ENCODE measurements around the gene FERMT2.

DNA sequence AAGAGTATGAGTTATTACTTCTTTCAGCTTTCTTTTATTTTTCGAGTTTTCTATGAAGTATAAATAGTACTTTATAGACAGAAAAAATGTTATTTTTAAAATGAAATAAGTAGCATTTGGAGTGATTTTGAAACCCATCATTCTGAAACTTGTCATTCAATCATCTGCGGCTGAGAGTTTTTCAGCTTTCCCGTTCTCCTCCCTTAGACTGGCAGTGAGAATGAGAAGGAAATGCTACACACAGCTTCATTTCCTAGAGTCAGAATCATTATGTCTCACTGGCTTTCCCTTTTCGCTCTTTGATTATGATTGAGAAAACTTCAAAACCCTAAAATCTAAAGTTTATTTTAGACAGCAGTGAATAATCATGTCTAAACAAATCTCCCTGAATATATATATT is 125.8 kb downstream of the FERMT2 start:
- TF ChIP-seq, protein P1, sequence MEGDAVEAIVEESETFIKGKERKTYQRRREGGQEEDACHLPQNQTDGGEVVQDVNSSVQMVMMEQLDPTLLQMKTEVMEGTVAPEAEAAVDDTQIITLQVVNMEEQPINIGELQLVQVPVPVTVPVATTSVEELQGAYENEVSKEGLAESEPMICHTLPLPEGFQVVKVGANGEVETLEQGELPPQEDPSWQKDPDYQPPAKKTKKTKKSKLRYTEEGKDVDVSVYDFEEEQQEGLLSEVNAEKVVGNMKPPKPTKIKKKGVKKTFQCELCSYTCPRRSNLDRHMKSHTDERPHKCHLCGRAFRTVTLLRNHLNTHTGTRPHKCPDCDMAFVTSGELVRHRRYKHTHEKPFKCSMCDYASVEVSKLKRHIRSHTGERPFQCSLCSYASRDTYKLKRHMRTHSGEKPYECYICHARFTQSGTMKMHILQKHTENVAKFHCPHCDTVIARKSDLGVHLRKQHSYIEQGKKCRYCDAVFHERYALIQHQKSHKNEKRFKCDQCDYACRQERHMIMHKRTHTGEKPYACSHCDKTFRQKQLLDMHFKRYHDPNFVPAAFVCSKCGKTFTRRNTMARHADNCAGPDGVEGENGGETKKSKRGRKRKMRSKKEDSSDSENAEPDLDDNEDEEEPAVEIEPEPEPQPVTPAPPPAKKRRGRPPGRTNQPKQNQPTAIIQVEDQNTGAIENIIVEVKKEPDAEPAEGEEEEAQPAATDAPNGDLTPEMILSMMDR (IDR thresholded peaks at IDR 0.05): no peak
- no peak for TF ChIP-seq POLR2AphosphoS5 (IDR thresholded peaks at IDR 0.05)
